HG03460 (cell line): ENCODE measurements around the gene COL11A2.
"Not testable (repeated sequence)": the region's sequence is repeated elsewhere in the genome, so short reads cannot be mapped to it uniquely, and the experiment has no call there.

Experiments used
- ATAC-seq: cut with Tn5 transposase; IDR thresholded peaks from one replicate; pipeline ENCODE4 v1.9.1; 2021; ENCODE audit not compliant: unreplicated experiment

The COL11A2 gene

DNA sequence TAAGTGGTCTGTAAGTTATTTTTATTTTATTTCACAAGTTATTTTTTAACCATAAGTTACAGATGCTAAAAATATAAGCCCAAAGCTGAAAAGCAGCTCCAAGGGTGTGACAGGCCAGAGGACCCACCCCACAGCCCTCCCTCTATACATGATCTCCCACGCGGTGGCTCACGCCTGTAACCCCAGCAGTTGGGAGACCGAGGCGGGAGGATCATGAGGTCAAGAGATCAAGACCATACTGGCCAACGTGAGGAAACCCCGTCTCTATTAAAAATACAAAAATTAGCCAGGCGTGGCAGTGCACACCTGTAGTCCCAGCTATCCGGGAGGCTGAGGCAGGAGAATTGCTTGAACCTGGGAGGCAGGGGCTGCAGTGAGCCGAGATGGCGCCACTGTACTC is 32.2 kb downstream of the COL11A2 start:
- ATAC-seq, result no peak

DNA sequence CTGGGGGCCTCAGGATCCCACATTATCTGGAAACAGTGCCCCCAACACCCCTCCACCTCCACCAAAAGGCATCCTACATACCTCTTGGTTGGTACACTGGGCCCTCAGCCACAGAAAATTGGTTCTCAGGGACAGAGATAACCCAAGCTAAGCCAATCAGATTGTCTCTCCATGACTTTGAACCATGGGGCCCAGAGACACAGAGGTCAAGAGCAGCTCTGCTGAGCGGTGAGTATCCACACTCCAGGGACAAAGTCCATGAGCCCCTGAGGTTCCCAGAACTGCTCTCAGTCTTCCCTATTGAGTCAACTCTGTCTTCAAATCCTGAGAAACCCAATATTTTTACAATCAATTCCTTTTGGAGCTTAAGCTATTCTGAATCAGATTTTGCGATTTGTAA is 35.3 kb downstream of the COL11A2 start:
- ATAC-seq, result no peak

DNA sequence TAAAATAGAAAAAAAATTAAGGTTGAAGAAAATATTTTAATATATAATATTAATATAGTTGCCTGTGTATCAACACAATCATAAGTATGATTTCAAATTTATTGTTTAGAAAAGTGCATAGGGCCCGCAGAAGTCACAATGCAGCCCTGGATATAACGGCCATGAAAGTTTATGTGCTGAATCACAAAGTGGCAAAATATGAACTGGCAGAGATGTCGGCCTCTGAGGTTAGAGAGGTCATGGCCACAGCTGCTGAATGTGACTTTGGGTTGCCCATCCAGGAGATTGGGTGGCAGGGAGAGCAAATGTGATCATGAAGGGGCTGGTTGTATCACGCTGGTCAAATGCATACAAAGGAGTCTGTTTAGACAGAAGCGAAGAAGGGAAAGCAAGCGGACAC is 35.7 kb downstream of the COL11A2 start:
- no peak for ATAC-seq

DNA sequence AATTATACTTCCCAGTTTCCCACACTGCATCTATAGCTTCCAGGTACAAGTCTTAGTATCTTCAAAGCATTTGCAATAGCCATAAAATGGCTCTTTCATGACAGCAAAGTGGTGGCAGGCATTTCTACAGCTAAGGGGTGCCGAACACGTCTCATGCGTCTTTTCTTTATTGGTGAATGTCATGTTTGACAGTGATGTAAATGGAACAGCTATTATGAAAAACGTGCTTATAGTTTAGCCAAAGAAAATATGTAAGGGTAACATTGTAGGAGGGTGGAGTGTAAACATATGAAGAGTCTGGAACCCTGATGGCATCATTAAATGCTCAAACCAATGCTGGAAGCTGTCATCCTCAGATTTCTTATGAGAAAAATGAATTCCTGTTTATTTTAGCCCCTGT is 37.9 kb downstream of the COL11A2 start:
- no peak for ATAC-seq

DNA sequence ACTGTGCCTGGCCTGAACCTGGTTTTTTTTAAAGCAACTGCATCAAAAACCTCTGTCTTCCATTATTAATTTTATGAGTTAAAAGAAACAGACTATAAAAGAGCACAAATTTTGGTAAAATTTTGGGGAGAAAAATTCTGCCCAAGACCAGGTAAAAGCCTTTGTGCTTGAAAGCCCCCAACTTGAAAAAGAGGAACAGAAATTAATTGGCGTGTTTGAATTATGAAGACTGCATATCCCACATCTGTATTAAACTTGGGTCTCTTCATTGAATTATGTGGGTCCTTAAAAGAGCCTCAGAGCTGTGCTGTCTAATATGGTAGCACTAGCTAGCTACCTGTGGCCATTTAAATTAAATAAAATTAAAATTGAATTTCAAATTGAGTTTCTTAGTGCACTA is 41.2 kb downstream of the COL11A2 start:
- no peak for ATAC-seq

DNA sequence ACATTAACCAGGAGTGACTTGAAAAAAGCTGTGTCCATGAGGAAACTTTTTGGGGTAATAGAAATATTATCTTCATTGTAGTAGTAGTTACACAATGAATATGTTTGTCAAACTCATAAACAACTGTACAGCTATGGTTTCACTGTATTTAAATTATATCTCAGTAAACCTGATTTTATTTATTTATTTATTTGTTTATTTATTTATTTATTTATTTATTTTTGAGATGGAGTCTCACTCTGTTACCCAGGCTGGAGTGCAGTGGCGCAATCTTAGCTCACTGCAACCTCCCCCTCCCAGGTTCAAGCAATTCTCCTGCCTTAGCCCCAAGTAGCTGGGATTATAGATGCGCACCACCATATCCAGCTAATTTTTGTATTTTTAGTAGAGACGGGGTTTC is 41.7 kb downstream of the COL11A2 start:
- not testable (repeated sequence) for ATAC-seq

DNA sequence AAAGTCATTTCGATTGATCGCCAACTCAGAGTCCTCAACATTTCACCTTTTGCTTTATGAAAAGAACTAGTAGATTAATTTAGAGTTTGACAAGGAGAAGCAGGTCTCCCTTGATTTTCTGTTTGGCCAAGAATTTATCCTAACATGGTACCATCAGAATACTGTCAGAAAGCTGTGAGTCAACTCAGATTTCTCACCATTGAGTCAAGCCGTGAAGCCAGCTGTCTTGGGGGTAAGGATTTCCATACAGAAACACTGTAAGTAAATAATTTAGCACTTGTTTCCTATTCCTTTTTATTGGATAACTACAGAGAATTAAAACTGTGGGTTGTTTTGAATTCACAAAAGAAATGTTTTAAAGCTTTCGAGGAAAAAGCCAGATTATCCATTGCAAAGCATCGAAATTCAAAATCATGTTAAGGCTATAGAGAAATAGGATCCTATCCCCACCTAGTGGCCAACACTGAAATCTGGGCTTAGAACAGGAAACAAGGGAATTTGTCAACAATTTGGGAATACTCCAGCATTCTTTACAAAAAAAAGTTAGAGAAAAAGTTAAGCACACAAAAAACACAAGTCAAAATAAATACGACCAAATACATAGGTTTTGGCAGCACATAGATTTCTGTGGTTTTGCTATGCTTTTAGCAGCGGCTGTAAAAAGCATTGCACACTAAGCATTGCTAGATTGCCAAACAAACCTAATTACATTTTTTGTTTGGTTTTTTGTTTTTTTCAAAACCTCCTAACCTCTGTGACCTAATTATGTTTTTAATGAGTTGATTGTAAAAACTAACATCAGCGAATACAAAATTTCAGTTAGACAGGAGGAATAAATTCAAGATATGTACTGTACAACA is 44.2 kb downstream of the COL11A2 start:
- ATAC-seq, result no peak

DNA sequence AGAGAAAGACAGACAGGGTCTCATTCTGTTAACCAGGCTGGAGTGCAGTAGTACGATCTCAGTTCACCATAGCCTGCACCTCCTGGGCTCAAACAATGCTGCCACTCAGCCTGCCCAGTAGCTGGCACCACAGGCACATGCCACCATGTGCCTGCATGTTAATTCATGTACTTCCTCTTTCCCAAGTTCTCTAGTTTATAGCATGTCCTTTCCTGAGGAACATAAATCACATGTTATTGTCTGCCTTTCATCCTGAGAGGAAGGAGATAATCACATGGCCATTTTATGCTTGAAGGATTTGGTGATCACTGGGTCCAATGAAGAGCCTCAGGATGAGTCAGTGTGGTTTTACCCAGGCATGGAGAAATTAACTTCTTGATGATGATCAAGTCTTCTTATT is 47.9 kb downstream of the COL11A2 start:
- ATAC-seq, result no peak

DNA sequence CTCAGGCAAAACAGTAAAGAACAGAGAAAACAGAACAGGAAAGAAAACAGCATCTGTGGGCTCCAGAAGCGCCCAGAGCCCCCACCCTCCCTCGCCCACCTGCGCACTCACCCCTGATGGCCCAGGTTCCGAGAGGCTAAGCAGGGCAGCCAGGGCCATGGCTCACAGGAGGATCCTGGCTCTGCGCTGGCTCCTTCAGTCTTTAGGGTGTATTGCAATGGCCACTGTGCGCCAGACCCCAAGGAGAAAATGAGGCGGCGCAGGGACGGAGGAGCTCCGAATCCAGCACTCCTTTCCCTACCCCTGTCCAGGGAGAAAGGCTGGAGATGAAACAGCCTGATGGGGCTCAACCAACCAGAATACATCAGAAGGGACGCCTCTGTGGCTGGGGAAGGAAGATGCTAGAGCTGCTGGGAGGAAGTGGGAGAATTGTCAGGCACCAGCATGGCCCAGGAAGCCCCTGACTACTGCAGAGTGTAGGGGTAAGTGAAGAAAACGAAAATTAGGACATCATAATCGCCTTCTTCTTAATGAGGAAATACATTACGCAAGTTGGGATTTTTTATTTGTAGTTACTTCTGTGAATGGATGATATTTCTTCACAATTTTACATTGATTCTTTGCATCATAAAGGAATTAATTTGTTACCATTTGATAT is 49.0 kb downstream of the COL11A2 start:
- ATAC-seq, result no peak

DNA sequence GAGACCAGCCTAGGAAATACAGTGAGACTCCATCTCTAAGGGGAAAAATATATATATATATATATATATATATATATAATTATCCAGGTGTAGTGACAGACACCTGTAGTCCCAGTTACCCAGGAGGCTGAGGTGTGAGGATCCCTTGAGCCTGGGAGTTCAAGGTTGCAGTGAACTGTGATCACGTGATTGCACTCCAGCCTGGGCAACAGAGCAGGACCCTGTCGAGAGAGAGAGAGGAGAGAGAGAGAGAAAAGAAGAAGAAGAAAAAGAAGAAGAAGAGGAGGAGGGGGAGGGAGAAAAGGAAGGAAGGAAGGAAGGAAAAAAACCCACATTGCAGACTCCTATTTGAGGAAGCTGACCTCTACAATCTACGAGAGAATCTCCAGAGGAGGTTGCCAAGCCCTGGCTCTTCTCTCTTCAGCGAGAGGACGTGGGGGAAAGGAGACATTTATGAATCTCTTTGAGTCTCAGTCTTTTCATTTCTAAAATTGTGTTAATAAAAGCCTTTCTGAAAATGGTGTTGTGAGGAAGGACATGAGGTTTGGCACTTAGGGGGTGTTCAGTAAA is 49.7 kb downstream of the COL11A2 start:
- no peak for ATAC-seq

DNA sequence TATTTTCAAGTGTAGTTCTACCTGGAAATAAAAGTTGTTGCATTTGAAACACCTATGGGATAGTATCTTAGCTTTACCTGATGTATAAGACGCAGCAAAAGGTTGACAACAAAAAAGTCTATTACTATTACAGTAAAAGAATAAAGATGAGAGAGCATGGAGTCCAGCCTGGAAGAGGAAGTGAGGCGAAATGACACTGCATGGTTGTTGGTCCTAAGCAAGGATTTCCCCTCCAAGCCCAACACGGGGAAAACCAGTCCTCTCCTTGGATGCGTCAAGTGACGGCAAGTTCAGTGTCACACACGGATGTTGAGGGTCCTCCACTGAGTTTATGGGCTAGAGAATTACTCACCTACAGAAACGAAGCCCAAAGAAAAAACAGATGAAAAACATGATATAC is 51.7 kb downstream of the COL11A2 start:
- no peak for ATAC-seq

DNA sequence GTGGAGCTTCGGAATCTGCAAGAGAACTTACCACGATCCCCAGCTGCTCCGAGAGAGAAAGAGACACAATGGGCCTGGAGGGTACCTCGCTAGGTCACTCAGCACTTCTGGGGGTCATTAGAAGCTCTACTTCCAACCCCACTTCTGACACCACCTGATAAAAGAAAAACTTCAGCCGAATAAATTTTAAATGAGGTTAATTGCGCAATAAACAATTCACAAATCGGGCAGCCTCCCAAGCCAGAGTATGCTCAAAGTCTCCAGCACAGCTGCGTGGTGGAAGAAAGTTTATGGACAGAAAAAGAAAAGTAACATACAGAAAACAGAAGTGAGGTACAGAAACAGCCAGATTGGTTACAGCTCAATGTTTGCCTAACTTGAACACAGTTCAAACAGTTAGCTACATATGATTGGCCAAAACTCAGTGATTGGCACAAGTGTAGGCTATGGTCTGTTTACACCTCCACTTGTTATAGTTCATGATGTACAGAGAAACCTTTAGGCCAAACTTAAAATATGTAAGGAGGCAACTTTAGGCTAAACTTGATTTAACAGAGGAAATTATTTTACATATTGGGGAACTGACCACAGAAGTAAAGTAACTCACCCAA is 52.6 kb downstream of the COL11A2 start:
- no peak for ATAC-seq

DNA sequence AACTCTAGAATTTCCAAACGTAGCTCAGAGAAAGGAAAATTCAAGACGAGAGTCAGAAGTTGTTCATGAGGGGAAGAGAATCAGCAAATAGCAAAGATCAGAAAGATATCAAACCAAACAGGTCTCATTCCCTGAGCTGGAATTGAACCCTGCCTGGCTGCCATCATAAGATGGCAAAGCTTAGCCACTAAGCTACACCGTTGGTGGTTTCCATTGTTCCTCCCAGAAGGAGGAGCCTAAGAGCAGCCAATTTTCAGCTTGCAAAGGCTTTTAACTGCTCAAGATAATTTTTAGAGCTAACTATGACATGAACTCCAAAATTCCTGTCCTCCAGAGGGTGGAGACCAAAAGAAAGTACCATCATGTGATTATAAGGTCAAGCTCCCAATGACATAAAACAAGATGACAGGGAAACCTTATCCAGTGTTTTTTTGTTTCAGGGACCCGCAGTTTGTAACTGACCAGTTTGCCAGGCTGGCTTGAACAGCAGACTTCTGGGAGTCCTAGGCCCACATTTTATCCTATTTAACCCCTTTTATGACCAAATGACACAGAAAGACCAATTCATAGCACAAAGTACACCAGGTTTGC is 55.9 kb downstream of the COL11A2 start:
- no peak for ATAC-seq

DNA sequence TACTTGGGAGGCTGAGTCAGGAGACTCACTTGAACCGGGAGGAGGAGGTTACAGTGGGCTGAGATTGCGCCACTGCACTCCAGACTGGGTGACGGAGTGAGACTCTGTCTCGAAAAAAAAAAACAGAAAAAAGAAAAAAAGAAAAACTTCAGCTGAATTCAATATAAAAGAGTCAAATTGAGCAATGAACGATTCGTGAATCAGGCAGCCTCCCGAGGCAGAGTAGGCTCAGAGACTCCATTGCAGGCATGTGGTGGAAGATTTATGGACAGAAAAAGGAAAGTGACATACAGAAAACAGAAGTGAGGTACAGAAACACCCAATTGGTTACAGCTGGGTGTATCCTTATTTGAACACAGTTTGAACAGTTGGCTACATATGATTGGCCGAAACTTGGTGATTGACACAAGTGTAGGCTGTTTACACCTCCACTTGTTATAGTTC is 60.2 kb downstream of the COL11A2 start:
- no peak for ATAC-seq

DNA sequence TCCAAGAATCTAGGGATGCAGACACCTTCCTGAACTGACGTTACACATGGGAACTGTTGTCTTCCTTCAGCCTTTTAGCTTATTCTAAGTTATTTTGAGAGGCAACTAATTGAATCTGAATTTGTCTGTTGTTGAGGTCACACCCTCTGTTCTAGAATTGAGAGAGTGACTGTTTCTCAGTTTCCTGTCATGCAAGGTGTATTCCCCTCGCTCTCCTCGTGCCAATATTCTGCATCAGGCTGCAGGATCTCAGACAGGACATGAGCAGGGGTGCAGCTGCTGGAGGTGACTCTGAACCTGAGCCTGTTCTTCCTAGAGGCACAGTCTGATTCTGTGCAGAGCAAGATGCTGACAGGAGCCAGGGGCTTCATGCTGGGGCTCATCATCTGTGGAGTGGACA is 63.9 kb downstream of the COL11A2 start:
- no peak for ATAC-seq

DNA sequence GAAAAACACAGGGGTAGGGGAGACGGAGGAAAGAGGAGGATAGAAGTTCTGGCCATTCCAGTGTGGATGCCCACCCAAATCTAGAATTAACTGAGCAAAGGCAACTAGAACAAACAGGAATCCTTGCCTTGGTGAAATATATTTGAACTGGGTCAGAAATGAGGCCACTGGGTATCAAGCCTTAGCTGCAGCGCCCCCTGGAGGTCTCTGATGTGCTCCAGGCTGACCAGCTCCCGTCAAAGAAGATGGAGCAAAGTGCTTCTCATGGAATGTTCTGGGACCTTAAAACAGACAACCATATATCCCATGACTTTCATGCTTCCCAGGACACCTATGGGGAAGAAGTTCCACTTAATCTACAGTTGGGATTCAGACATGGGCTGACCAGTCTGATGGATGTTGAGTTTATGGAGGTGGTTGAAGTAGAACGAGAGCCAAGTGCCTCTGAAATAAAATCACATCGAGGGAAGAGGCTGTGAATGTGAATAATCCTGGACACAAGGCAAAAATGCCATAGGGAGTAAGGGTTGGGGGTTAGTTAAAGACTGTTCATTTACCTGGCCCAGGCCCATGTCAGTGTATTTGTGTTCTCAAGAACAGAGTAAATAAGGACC is 66.1 kb downstream of the COL11A2 start:
- ATAC-seq, result no peak

DNA sequence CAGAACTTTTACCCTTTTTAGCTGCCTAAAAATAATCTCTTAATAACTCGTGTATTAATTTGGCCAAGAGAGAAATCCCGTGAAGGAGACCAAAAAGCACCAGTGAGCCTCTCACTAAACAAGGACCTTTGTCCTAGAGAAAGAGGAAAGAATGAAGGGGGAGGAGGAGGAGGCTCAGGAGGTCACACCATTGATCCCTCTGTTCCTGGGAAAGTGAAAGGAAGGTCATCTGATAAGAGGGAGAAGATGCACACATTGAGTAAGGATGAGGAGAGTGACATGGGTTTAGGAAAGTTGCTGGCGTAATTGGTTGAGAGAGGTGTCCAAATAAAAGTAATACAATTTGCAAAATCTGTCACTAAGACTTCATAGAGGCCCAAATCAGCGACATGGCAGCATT is 67.3 kb downstream of the COL11A2 start:
- no peak for ATAC-seq

DNA sequence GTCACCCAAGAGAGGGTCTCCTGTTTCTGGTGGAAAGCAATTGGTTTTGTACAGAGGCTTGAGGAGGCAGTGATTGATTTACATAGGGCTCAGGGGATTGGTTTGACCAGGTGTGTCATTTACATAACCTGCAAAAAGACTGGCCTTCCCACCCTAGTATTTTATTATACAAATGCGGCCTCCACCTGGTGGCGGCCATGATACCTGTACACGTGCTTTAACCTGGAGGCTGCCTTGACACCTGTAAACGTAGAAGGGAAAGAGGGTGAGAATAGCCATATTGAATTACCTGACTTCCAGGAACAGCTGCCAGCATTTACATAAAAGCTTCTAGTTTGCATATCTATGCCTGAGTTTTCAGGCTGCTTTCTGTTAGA is 67.8 kb downstream of the COL11A2 start:
- ATAC-seq, result no peak

DNA sequence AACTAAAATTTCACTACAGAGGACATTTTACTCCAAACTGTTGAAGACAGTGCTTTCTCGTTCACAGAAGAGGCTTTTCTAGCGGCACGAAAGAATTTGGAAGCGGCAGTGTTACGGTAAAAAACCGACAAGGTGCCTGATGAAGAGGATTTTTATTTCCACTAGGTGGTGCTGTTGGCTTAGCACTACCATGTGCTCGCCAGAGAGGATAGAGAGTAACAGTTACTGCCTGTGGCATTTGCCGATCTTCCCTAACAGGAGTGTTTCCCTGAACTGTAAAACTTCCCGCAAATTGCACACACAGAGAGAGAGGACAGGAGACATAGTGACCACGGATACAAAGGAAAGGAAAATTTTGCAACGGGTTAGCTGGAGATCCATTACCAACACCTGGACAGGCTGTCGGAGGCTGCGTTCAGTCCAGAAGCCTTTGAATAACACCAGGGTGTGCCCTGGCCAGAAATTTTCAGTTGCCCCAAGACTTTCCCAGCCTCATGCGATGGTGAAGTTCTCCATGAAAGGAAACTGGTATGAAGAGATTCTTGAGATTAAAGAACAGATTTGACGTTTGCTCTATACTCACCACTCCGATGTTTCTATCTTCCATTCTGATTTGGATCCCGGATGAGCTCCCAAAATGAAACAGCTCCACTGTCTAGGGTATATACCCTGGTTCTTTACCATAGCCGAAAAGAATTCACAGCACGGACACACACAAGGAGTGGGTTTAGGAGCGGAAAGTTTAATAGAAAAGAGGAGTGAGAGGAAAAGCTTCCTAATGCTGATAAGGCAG is 68.3 kb downstream of the COL11A2 start:
- no peak for ATAC-seq

DNA sequence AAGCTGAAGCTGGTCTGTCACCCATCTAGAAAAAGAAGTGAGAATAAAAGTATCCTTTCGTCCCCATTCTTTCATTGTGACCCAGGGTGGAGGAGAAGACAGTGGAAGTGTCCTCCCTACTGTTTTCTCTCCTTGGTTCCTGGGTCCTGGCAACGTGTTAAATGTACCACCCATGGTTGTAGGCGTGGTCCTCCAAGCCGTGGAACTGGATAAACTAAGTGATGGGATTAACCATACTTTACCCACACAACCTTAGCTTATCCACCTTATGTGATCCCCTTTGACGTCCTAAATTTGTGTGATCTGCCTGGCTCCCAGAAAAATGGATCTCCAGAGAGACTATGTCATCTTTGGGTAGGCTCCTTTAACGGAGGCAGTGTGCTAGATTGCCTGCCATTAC is 69.1 kb downstream of the COL11A2 start:
- ATAC-seq, result no peak
